ENCODE measurements around the gene TBX15.

The TBX15 gene

GRCh38 chr1:118992868-118993699 lies 4.9 kb upstream of the TBX15 start:
- peaks cover 3% of the 10 kb centered on the region for H3K9me3 Mint-ChIP-seq
- no peak overlapping the region for H3K27ac Mint-ChIP-seq
- no peaks in the 10 kb centered on the region for H3K4me1 Mint-ChIP-seq
- no peak for ATAC-seq
- H3K36me3 Mint-ChIP-seq = no peaks in the 10 kb centered on the region
- no peak overlapping the region for H3K4me3 Mint-ChIP-seq
- DNase-seq (ENCODE audit: low spot score in 2 of 2) = no peak

GRCh38 chr1:118992237-118992825 lies 4.2 kb upstream of the TBX15 start:
- ATAC-seq (no peak), DNase-seq (ENCODE audit: low spot score in 2 of 2) (no peak)
- Mint-ChIP-seq H3K27ac (no peak overlapping the region), H3K4me1 (no peaks in the 10 kb centered on the region), H3K4me3 (no peak overlapping the region), H3K9me3 (peaks cover 3% of the 10 kb centered on the region), H3K36me3 (no peaks in the 10 kb centered on the region)

- no peak for ATAC-seq
These were observed 3.3 kb upstream of the TBX15 start for GRCh38 chr1:118991448-118991847.

GRCh38 chr1:118990513-118991152 lies 2.5 kb upstream of the TBX15 start:
- H3K27ac Mint-ChIP-seq = no peak overlapping the region
- no peaks in the 10 kb centered on the region for H3K36me3 Mint-ChIP-seq
- no peak for ATAC-seq
- H3K9me3 Mint-ChIP-seq = peaks cover 3% of the 10 kb centered on the region
- H3K4me1 Mint-ChIP-seq = peaks cover 5% of the 10 kb centered on the region
- no peak overlapping the region for H3K4me3 Mint-ChIP-seq
- no peak for DNase-seq (ENCODE audit: low spot score in 2 of 2)

More at GRCh38 chr1:118991448-118991847, 3.3 kb upstream of the TBX15 start:
- DNase-seq (ENCODE audit: low spot score in 2 of 2) = no peak
- Mint-ChIP-seq H3K4me3 (no peak overlapping the region), H3K4me1 (peaks cover 5% of the 10 kb centered on the region), H3K27ac (no peak overlapping the region), H3K9me3 (peaks cover 3% of the 10 kb centered on the region), H3K36me3 (no peaks in the 10 kb centered on the region)

GRCh38 chr1:118989878-118990378 lies 1.8 kb upstream of the TBX15 start:
- H3K27ac Mint-ChIP-seq = no peak overlapping the region
- no peak overlapping the region for H3K4me3 Mint-ChIP-seq
- ATAC-seq (no peak), DNase-seq (ENCODE audit: low spot score in 2 of 2) (no peak)
- H3K9me3 Mint-ChIP-seq = peaks cover 3% of the 10 kb centered on the region
- H3K36me3 Mint-ChIP-seq = no peaks in the 10 kb centered on the region
- H3K4me1 Mint-ChIP-seq = peaks cover 11% of the 10 kb centered on the region

GRCh38 chr1:118989006-118989815 lies 1.1 kb upstream of the TBX15 start:
- ATAC-seq (no peak), DNase-seq (ENCODE audit: low spot score in 2 of 2) (no peak)
- H3K9me3 Mint-ChIP-seq = peaks cover 3% of the 10 kb centered on the region
- H3K36me3 Mint-ChIP-seq = no peaks in the 10 kb centered on the region
- no peak overlapping the region for H3K4me3 Mint-ChIP-seq
- H3K27ac Mint-ChIP-seq = no peak overlapping the region
- peaks cover 15% of the 10 kb centered on the region for H3K4me1 Mint-ChIP-seq

GRCh38 chr1:118987468-118988185 lies 516 bp downstream of the TBX15 start:
- Mint-ChIP-seq H3K36me3 (no peaks in the 10 kb centered on the region), H3K9me3 (no peaks in the 10 kb centered on the region), H3K4me3 (peak overlapping the region; percentile 35), H3K4me1 (peaks cover 15% of the 10 kb centered on the region), H3K27ac (no peak overlapping the region)
- ATAC-seq (peak; percentile 34), DNase-seq (ENCODE audit: low spot score in 2 of 2) (no peak)

GRCh38 chr1:118986555-118987467 lies 1.3 kb downstream of the TBX15 start:
- H3K9me3 Mint-ChIP-seq = no peaks in the 10 kb centered on the region
- H3K4me1 Mint-ChIP-seq = peaks cover 15% of the 10 kb centered on the region
- DNase-seq (ENCODE audit: low spot score in 2 of 2) = no peak

GRCh38 chr1:118985640-118986554 lies 2.2 kb downstream of the TBX15 start:
- Mint-ChIP-seq H3K36me3 (no peaks in the 10 kb centered on the region), H3K27ac (no peak overlapping the region), H3K4me3 (no peak overlapping the region), H3K4me1 (peaks cover 15% of the 10 kb centered on the region), H3K9me3 (no peaks in the 10 kb centered on the region)
- ATAC-seq = no peak
- no peak for DNase-seq (ENCODE audit: low spot score in 2 of 2)

More at GRCh38 chr1:118986555-118987467, 1.3 kb downstream of the TBX15 start:
- Mint-ChIP-seq H3K4me3 (peak overlapping the region; percentile 35), H3K27ac (no peak overlapping the region), H3K36me3 (no peaks in the 10 kb centered on the region)
- no peak for ATAC-seq

- Mint-ChIP-seq H3K4me3 (peak overlapping the region; percentile 9), H3K27ac (no peak overlapping the region), H3K9me3 (no peaks in the 10 kb centered on the region), H3K4me1 (peaks cover 15% of the 10 kb centered on the region), H3K36me3 (no peaks in the 10 kb centered on the region)
- ATAC-seq (no peak), DNase-seq (ENCODE audit: low spot score in 2 of 2) (no peak)
These were observed 3.2 kb downstream of the TBX15 start for GRCh38 chr1:118984722-118985639.

- no peaks in the 10 kb centered on the region for H3K9me3 Mint-ChIP-seq
- H3K4me1 Mint-ChIP-seq = peaks cover 15% of the 10 kb centered on the region
- ATAC-seq = no peak
- no peak for DNase-seq (ENCODE audit: low spot score in 2 of 2)
- H3K4me3 Mint-ChIP-seq = peak overlapping the region; percentile 9
- no peak overlapping the region for H3K27ac Mint-ChIP-seq
- no peaks in the 10 kb centered on the region for H3K36me3 Mint-ChIP-seq
These were observed 3.9 kb downstream of the TBX15 start for GRCh38 chr1:118984086-118984721.

All from stimulated activated effector memory CD8-positive, alpha-beta T cell treated with anti-CD3 and anti-CD28 coated beads, Interleukin-12 subunit alpha, Interleukin-12 subunit beta, amount 100 ng/mL, for 72 hours (primary cell).